ENCODE measurements around the gene TMEM171. TPM values are rescaled to one million over a fixed set of nuclear protein-coding genes. Genes with fewer than 3 reads are reported as not detected.

Gene TMEM171
- total RNA-seq, 5 donors from 2014 or later (not counting 1 experiment from before 2014, with no cell fraction given): 0.47 TPM; not detected in 4

GRCh38 chr5:73135429-73136054 is 15.2 kb downstream of the TMEM171 start:
- DNase-seq (peak in 1 of 35 experiments; percentile 39), ATAC-seq (replicated peaks in 1 of 4) (peak in 1 of 4 experiments; percentile 43)
- no peaks in the 10 kb centered on the region for H3K9me3 ChIP-seq
- peaks cover 0 to 38% of the 10 kb centered on the region in 2 experiments for H3K27me3 ChIP-seq (replicated peaks in 1 of 2; ENCODE audit: control insufficient read depth in 2 of 2, extremely low read depth in 1 of 2, insufficient read depth in 2 of 2, low read length in 1 of 2)
- Mint-ChIP-seq H3K4me3 (no peak overlapping the region), H3K4me1 (peaks cover 0 to 7% (median 0%) of the 10 kb centered on the region in 3 donors), H3K27ac (no peak overlapping the region), H3K36me3 (no peaks in the 10 kb centered on the region), H3K9me3 (no peaks in the 10 kb centered on the region), H3K27me3 (peaks cover 51 to 53% of the 10 kb centered on the region in 2 donors)
- no peaks in the 10 kb centered on the region for H3K36me3 ChIP-seq (ENCODE audit: control insufficient read depth in 2 of 2, extremely low read depth in 1 of 2, insufficient read depth in 1 of 2, low read length in 1 of 2)
- H3K27ac ChIP-seq (ENCODE audit: low read length): no peak overlapping the region
- H3K4me1 ChIP-seq (ENCODE audit: control insufficient read depth in 1 of 2, extremely low read depth in 1 of 2, insufficient read depth in 2 of 2, low read length in 2 of 2): peaks cover 0 to 3% of the 10 kb centered on the region in 2 experiments
- ChIA-PET POLR2A (no interaction called here), CTCF (no interaction called here)
- no peak overlapping the region for H3K4me3 ChIP-seq (ENCODE audit: control insufficient read depth in 1 of 2, extremely low read depth in 1 of 2, low read length in 1 of 2)
- WGBS (ENCODE audit: insufficient coverage): 75% methylated on average over 3 of the region's 6 CpGs

DNA sequence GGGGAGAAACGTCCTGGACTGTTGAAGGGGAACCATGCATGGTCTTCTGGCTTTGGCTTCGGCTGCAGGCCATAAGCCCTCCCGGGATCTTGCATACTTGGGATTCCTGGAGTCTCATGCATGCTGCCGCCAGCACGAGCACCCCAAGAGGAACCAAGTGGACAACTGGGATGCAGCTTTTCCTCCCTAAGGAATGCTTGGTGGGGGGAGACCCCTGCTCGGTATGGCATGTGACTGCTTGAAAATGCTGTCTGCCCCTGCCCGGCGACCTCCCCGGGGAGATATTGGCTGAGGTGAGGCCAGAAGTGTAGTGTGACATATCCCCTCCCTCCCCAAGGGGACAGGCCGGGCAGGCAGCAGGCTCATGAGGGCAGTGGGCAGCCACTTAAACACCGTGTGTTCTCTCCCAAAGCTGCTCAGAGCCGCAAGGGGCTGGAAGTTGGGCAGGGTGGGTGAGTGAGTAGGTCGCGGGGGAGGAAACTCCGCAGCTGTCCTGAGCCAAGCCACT is 15.7 kb downstream of the TMEM171 start:
- POLR2A ChIA-PET: no interaction called here
- H3K36me3 Mint-ChIP-seq: no peaks in the 10 kb centered on the region
- H3K27me3 Mint-ChIP-seq: peaks cover 49 to 50% of the 10 kb centered on the region in 2 donors
- H3K9me3 Mint-ChIP-seq: no peaks in the 10 kb centered on the region
- CTCF ChIA-PET: no interaction called here
- Histone ChIP-seq H3K4me3 (ENCODE audit: control insufficient read depth in 1 of 2, extremely low read depth in 1 of 2, low read length in 1 of 2) (no peak overlapping the region), H3K36me3 (ENCODE audit: control insufficient read depth in 2 of 2, extremely low read depth in 1 of 2, insufficient read depth in 1 of 2, low read length in 1 of 2) (no peaks in the 10 kb centered on the region), H3K4me1 (ENCODE audit: control insufficient read depth in 1 of 2, extremely low read depth in 1 of 2, insufficient read depth in 2 of 2, low read length in 2 of 2) (peaks cover 0 to 3% of the 10 kb centered on the region in 2 experiments), H3K9me3 (no peaks in the 10 kb centered on the region), H3K27ac (ENCODE audit: low read length) (no peak overlapping the region), H3K27me3 (replicated peaks in 1 of 2; ENCODE audit: control insufficient read depth in 2 of 2, extremely low read depth in 1 of 2, insufficient read depth in 2 of 2, low read length in 1 of 2) (peaks cover 0 to 38% of the 10 kb centered on the region in 2 experiments)
- H3K4me3 Mint-ChIP-seq: no peak overlapping the region
- DNase-seq (no peak), ATAC-seq (replicated peaks in 1 of 4) (no peak)
- WGBS (ENCODE audit: insufficient coverage): 87% methylated on average over 7 of the region's 15 CpGs
- H3K4me1 Mint-ChIP-seq: peaks cover 0 to 7% (median 0%) of the 10 kb centered on the region in 3 donors
- no peak overlapping the region for H3K27ac Mint-ChIP-seq

DNA sequence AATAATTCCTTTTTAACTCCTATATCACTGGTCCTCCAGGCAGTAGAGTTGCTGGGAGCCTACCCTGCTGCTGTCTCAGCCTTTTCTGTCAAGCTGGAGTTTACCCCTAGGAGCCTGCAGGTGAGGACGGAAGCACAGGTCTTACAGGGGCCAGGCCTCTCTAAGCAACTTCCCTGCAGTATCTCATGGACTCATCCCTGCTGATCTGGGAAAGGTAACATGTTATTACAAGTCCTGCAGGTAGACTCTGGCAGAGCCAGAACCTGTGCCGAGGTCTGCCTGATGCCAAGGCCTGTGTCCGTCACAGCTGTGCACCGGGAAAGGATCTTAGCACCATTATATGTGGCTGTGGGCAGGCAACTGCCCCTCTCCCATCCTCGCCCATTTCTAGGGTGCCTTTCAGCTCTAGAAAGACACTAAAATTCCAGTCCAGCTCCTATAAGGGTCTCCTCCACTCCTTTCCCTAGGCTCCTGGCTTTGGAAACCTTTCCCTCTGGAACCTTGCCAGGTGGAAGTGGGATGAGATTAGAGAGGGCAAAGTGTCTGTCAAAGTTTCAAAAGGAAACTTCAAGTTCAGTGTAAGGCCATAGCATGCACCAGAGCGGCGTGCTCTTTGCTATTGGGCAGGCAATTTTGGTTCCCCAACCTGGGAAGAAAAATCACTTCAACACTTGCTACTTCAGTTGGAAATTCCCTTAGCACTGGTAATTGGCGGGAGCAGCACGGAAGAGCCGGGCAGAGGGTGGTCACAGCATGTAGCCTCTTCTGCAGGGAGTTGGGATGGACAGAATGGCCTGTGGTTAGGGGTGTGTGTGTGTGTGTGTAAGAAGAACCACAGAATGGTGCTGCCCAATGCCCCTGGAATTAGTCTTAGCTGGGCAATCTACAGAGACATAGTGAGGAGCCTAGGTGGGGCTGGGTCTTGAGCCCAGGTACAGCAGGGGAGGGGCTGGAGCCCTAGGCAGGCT is 17.5 kb downstream of the TMEM171 start:
- H3K36me3 Mint-ChIP-seq: no peaks in the 10 kb centered on the region
- H3K9me3 Mint-ChIP-seq: no peaks in the 10 kb centered on the region
- peaks cover 0 to 3% of the 10 kb centered on the region in 2 experiments for H3K4me1 ChIP-seq (ENCODE audit: control insufficient read depth in 1 of 2, extremely low read depth in 1 of 2, insufficient read depth in 2 of 2, low read length in 2 of 2)
- H3K4me3 Mint-ChIP-seq: no peak overlapping the region
- POLR2A ChIA-PET: interaction anchor here in 1 of 2 donors (0.5 kb wide), 1 partner anchor 1152 kb away, joined by 3 read pairs; no protein-coding TSS in a partner anchor
- H3K36me3 ChIP-seq (ENCODE audit: control insufficient read depth in 2 of 2, extremely low read depth in 1 of 2, insufficient read depth in 1 of 2, low read length in 1 of 2): no peaks in the 10 kb centered on the region
- peaks cover 0 to 7% (median 0%) of the 10 kb centered on the region in 3 donors for H3K4me1 Mint-ChIP-seq
- CTCF ChIA-PET: no interaction called here
- DNase-seq: no peak
- H3K27me3 Mint-ChIP-seq: peaks cover 59 to 60% of the 10 kb centered on the region in 2 donors
- no peaks in the 10 kb centered on the region for H3K9me3 ChIP-seq
- H3K27ac Mint-ChIP-seq: no peak overlapping the region
- peaks cover 2 to 42% of the 10 kb centered on the region in 2 experiments for H3K27me3 ChIP-seq (replicated peaks in 1 of 2; ENCODE audit: control insufficient read depth in 2 of 2, extremely low read depth in 1 of 2, insufficient read depth in 2 of 2, low read length in 1 of 2)
- 79% methylated on average over 6 of the region's 10 CpGs for WGBS (ENCODE audit: insufficient coverage)
- no peak for ATAC-seq (replicated peaks in 1 of 4)
- H3K4me3 ChIP-seq (ENCODE audit: control insufficient read depth in 1 of 2, extremely low read depth in 1 of 2, low read length in 1 of 2): no peak overlapping the region
- H3K27ac ChIP-seq (ENCODE audit: low read length): no peak overlapping the region

GRCh38 chr5:73139485-73139884 is 19.1 kb downstream of the TMEM171 start:
- no peak overlapping the region for H3K4me3 Mint-ChIP-seq
- no peaks in the 10 kb centered on the region for H3K9me3 ChIP-seq
- no peaks in the 10 kb centered on the region for H3K36me3 Mint-ChIP-seq
- no peaks in the 10 kb centered on the region for H3K9me3 Mint-ChIP-seq
- ATAC-seq (replicated peaks in 1 of 4): no peak
- no peak for DNase-seq
- H3K27ac ChIP-seq (ENCODE audit: low read length): no peak overlapping the region
- ChIA-PET CTCF (interaction anchor here in 1 of 2 donors (1.1 kb wide), 1 partner anchor 62 kb away, joined by 3 read pairs; no protein-coding TSS in a partner anchor), POLR2A (interaction anchor here in 1 of 2 donors (0.6 kb wide), 1 partner anchor 139 kb away, joined by 3 read pairs; no protein-coding TSS in a partner anchor)
- peaks cover 0 to 7% (median 0%) of the 10 kb centered on the region in 3 donors for H3K4me1 Mint-ChIP-seq
- no peak overlapping the region for H3K4me3 ChIP-seq (ENCODE audit: control insufficient read depth in 1 of 2, extremely low read depth in 1 of 2, low read length in 1 of 2)
- no peak overlapping the region for H3K27ac Mint-ChIP-seq
- no CpG with 5 or more reads among the region's 3 CpGs for WGBS (ENCODE audit: insufficient coverage)
- H3K27me3 ChIP-seq (replicated peaks in 1 of 2; ENCODE audit: control insufficient read depth in 2 of 2, extremely low read depth in 1 of 2, insufficient read depth in 2 of 2, low read length in 1 of 2): peaks cover 2 to 48% of the 10 kb centered on the region in 2 experiments
- no peaks in the 10 kb centered on the region for H3K36me3 ChIP-seq (ENCODE audit: control insufficient read depth in 2 of 2, extremely low read depth in 1 of 2, insufficient read depth in 1 of 2, low read length in 1 of 2)
- H3K4me1 ChIP-seq (ENCODE audit: control insufficient read depth in 1 of 2, extremely low read depth in 1 of 2, insufficient read depth in 2 of 2, low read length in 2 of 2): peaks cover 0 to 3% of the 10 kb centered on the region in 2 experiments
- peaks cover 67 to 68% of the 10 kb centered on the region in 2 donors for H3K27me3 Mint-ChIP-seq

- no peak overlapping the region for H3K4me3 ChIP-seq (ENCODE audit: control insufficient read depth in 1 of 2, extremely low read depth in 1 of 2, low read length in 1 of 2)
- no CpG with 5 or more reads among the region's 1 CpG for WGBS (ENCODE audit: insufficient coverage)
- H3K36me3 ChIP-seq (ENCODE audit: control insufficient read depth in 2 of 2, extremely low read depth in 1 of 2, insufficient read depth in 1 of 2, low read length in 1 of 2): no peaks in the 10 kb centered on the region
Observed at GRCh38 chr5:73140801-73141200, 20.4 kb downstream of the TMEM171 start.

DNA sequence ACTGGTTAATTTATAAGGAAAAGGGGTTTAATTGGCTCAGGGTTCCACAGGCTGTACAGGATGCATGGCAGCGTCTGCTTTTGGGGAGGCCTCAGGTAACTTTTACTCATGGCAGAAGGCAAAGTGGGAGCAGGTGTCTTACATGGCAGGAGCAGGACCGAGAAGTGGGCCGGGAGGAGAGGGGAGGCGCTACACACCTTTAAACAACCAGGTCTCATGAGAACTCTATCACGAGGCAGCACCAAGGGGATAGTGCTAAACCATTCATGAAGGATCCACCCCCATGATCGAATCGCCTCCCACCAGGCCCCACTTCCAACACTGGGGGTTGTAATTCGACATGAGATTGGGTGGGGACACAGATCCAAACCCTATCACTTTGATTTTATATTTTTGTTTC is 21.7 kb downstream of the TMEM171 start:
- no peak for DNase-seq
- no peak for ATAC-seq (replicated peaks in 1 of 4)
- no peaks in the 10 kb centered on the region for H3K9me3 ChIP-seq
- H3K27me3 Mint-ChIP-seq: peaks cover 58 to 63% of the 10 kb centered on the region in 2 donors
- no peaks in the 10 kb centered on the region for H3K9me3 Mint-ChIP-seq
- H3K4me1 Mint-ChIP-seq: no peaks in the 10 kb centered on the region
- no peak overlapping the region for H3K4me3 ChIP-seq (ENCODE audit: control insufficient read depth in 1 of 2, extremely low read depth in 1 of 2, low read length in 1 of 2)
- H3K36me3 Mint-ChIP-seq: no peaks in the 10 kb centered on the region
- no peak overlapping the region for H3K4me3 Mint-ChIP-seq
- no peaks in the 10 kb centered on the region for H3K4me1 ChIP-seq (ENCODE audit: control insufficient read depth in 1 of 2, extremely low read depth in 1 of 2, insufficient read depth in 2 of 2, low read length in 2 of 2)
- POLR2A ChIA-PET: no interaction called here
- peaks cover 9 to 35% of the 10 kb centered on the region in 2 experiments for H3K27me3 ChIP-seq (replicated peaks in 1 of 2; ENCODE audit: control insufficient read depth in 2 of 2, extremely low read depth in 1 of 2, insufficient read depth in 2 of 2, low read length in 1 of 2)
- no peak overlapping the region for H3K27ac Mint-ChIP-seq
- CTCF ChIA-PET: interaction anchor here in 1 of 2 donors (0.6 kb wide), 1 partner anchor 61 kb away, joined by 3 read pairs; no protein-coding TSS in a partner anchor
- no peaks in the 10 kb centered on the region for H3K36me3 ChIP-seq (ENCODE audit: control insufficient read depth in 2 of 2, extremely low read depth in 1 of 2, insufficient read depth in 1 of 2, low read length in 1 of 2)
- no CpG with 5 or more reads among the region's 8 CpGs for WGBS (ENCODE audit: insufficient coverage)
- no peak overlapping the region for H3K27ac ChIP-seq (ENCODE audit: low read length)

More at GRCh38 chr5:73140801-73141200, 20.4 kb downstream of the TMEM171 start:
- Histone ChIP-seq H3K4me1 (ENCODE audit: control insufficient read depth in 1 of 2, extremely low read depth in 1 of 2, insufficient read depth in 2 of 2, low read length in 2 of 2) (peaks cover 0 to 1% of the 10 kb centered on the region in 2 experiments), H3K27ac (ENCODE audit: low read length) (no peak overlapping the region), H3K27me3 (replicated peaks in 1 of 2; ENCODE audit: control insufficient read depth in 2 of 2, extremely low read depth in 1 of 2, insufficient read depth in 2 of 2, low read length in 1 of 2) (peaks cover 5 to 42% of the 10 kb centered on the region in 2 experiments), H3K9me3 (no peaks in the 10 kb centered on the region)
- H3K4me3 Mint-ChIP-seq: no peak overlapping the region
- no peak for DNase-seq
- H3K4me1 Mint-ChIP-seq: peaks cover 0 to under 1% (median 0%) of the 10 kb centered on the region in 3 donors
- no peaks in the 10 kb centered on the region for H3K9me3 Mint-ChIP-seq
- H3K36me3 Mint-ChIP-seq: no peaks in the 10 kb centered on the region
- CTCF ChIA-PET: no interaction called here
- POLR2A ChIA-PET: no interaction called here
- ATAC-seq (replicated peaks in 1 of 4): no peak
- peaks cover 61 to 62% of the 10 kb centered on the region in 2 donors for H3K27me3 Mint-ChIP-seq
- H3K27ac Mint-ChIP-seq: no peak overlapping the region

All from T-cell (primary cell).